ENCODE measurements around the gene FUNDC1.

FUNDC1 gene

GRCh38 chrX:44529310-44529709 lies 13.3 kb downstream of the FUNDC1 start:
- no peaks in the 10 kb centered on the region for H3K27me3 ChIP-seq (replicated peaks; ENCODE audit: control insufficient read depth, insufficient read depth, low read length)
- TF ChIP-seq CTCF (IDR thresholded peaks at IDR 0.05; ENCODE audit: insufficient read depth, low read length, poor library complexity, severe bottlenecking): no peak
- DNase-seq (ENCODE audit: extremely low read depth, insufficient read length): no peak
- H3K36me3 ChIP-seq (ENCODE audit: control insufficient read depth, insufficient read depth, low read length): no peaks in the 10 kb centered on the region
- no peak overlapping the region for H3K4me3 ChIP-seq (replicated peaks; ENCODE audit: low read depth, low read length)

GRCh38 chrX:44514272-44514671 lies 28.4 kb downstream of the FUNDC1 start:
- TF ChIP-seq CTCF (IDR thresholded peaks at IDR 0.05; ENCODE audit: insufficient read depth, low read length, poor library complexity, severe bottlenecking): no peak
- H3K4me3 ChIP-seq (replicated peaks; ENCODE audit: low read depth, low read length): no peak overlapping the region
- no peaks in the 10 kb centered on the region for H3K27me3 ChIP-seq (replicated peaks; ENCODE audit: control insufficient read depth, insufficient read depth, low read length)
- DNase-seq (ENCODE audit: extremely low read depth, insufficient read length): no peak
- no peaks in the 10 kb centered on the region; the same call in 1 of the 2 replicates for H3K36me3 ChIP-seq (ENCODE audit: control insufficient read depth, insufficient read depth, low read length)

GRCh38 chrX:44507292-44507691 lies 35.4 kb downstream of the FUNDC1 start:
- H3K4me3 ChIP-seq (replicated peaks; ENCODE audit: low read depth, low read length): no peak overlapping the region
- TF ChIP-seq CTCF (IDR thresholded peaks at IDR 0.05; ENCODE audit: insufficient read depth, low read length, poor library complexity, severe bottlenecking): no peak
- DNase-seq (ENCODE audit: extremely low read depth, insufficient read length): no peak
- no peaks in the 10 kb centered on the region for H3K36me3 ChIP-seq (ENCODE audit: control insufficient read depth, insufficient read depth, low read length)
- no peaks in the 10 kb centered on the region for H3K27me3 ChIP-seq (replicated peaks; ENCODE audit: control insufficient read depth, insufficient read depth, low read length)

DNA sequence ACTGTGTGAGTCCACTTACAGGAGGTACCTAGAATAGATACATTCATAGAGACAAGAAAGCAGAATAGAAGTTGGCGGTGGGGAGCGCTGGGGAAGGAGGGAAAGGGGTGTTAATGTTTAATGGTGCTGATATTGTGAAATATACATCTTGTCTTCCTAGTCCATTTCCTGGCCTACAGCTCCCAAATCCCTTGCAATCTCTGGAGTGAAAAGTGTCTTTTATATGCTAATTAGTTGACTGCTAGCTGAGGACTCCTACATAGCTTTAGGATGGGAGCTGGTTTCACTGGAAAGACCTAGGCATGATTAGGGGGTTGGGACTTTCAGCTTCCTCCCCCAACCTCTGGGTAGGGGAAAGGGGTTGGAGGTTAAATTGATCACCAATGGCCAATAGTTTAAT lies 36.0 kb downstream of the FUNDC1 start:
- no peak for TF ChIP-seq CTCF (IDR thresholded peaks at IDR 0.05; ENCODE audit: insufficient read depth, low read length, poor library complexity, severe bottlenecking)
- DNase-seq (ENCODE audit: extremely low read depth, insufficient read length): no peak

GRCh38 chrX:44503560-44503959 lies 39.1 kb downstream of the FUNDC1 start:
- Histone ChIP-seq H3K4me3 (replicated peaks; ENCODE audit: low read depth, low read length) (no peak overlapping the region), H3K27me3 (replicated peaks; ENCODE audit: control insufficient read depth, insufficient read depth, low read length) (no peaks in the 10 kb centered on the region), H3K36me3 (ENCODE audit: control insufficient read depth, insufficient read depth, low read length) (no peaks in the 10 kb centered on the region)
- no peak for TF ChIP-seq CTCF (IDR thresholded peaks at IDR 0.05; ENCODE audit: insufficient read depth, low read length, poor library complexity, severe bottlenecking)
- DNase-seq (ENCODE audit: extremely low read depth, insufficient read length): no peak

More for the DNA sequence above, 36.0 kb downstream of the FUNDC1 start:
- no peak overlapping the region for H3K4me3 ChIP-seq (replicated peaks; ENCODE audit: low read depth, low read length)
- no peaks in the 10 kb centered on the region for H3K27me3 ChIP-seq (replicated peaks; ENCODE audit: control insufficient read depth, insufficient read depth, low read length)
- H3K36me3 ChIP-seq (ENCODE audit: control insufficient read depth, insufficient read depth, low read length): no peaks in the 10 kb centered on the region

DNA sequence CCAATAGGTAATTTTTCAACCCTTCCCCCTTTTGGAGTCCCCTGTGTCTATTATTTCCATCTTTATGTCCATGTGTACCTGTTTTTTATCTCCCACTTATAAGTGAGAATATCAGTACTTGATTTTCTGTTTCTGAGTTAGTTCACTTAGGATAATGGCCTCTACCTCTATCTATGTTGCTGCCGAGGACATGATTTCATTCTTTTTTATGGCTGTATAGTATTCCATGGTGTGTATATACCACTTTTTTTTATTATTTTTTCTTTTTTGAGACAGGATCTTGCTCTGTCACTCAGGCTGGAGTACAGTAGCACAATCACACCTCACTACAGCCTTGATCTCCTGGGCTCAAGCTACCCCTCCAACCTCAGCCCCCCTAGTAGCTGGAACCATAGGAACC lies 47.6 kb downstream of the FUNDC1 start:
- Histone ChIP-seq H3K27me3 (replicated peaks; ENCODE audit: control insufficient read depth, insufficient read depth, low read length) (no peaks in the 10 kb centered on the region), H3K36me3 (ENCODE audit: control insufficient read depth, insufficient read depth, low read length) (no peaks in the 10 kb centered on the region), H3K4me3 (replicated peaks; ENCODE audit: low read depth, low read length) (no peak overlapping the region)
- no peak for DNase-seq (ENCODE audit: extremely low read depth, insufficient read length)
- no peak for TF ChIP-seq CTCF (IDR thresholded peaks at IDR 0.05; ENCODE audit: insufficient read depth, low read length, poor library complexity, severe bottlenecking)
